Stimulated activated CD8-positive, alpha-beta memory T cell treated with anti-CD3 and anti-CD28 coated beads, Interleukin-7, amount 100 ng/mL, for 4 hours (primary cell): ENCODE measurements around the gene HSD3B2.

Experiments used
- DNase-seq, 2 donors: peaks; one replicate each; pipeline ENCODE4 v3.0.0-alpha.2; 2020; ENCODE audit warnings: low read depth in 2 of 2

Gene HSD3B2

DNA sequence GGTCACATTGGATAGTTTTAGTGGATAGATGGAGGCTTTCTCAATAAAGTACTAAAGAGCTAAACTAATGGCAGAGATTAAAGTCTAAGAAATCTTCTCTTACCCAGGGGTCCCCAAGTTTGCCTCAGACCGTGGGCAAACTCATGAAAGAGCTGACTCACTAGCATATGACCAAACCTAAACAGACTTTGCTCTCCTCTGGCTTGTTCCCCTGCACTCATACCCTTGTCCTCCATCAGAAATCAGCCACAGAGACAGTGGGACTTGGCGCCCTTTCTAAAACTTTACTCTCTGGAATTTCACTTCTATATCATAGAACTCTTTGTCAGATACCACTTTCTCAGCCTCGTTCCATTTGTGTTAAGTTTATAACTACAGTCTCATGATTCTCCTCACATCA is 17.0 kb upstream of the HSD3B2 start:
- DNase-seq: no peak

GRCh38 chr1:119404736-119405135 is 10.2 kb upstream of the HSD3B2 start:
- no peak for DNase-seq

- no peak for DNase-seq
These were observed 5.2 kb upstream of the HSD3B2 start for GRCh38 chr1:119409731-119410130.

DNA sequence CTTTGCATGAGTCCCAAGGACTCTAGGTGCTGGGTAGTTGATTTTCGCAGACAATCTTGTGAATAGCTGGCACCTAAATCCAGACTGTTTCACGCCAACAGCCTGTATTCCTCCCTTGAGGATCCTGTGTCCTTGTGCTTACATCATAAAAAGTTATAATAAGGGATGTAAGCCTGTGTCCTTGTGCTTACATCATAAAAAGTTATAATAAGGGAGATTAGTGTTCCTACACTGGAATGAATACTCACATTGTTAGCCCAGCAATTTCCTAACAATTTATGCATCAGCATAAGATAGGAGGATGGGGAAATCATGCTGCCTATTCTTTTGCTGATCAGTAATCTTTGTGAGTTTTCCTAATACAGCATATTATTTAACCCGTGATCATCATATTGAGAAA is 4.0 kb upstream of the HSD3B2 start:
- no peak for DNase-seq

DNA sequence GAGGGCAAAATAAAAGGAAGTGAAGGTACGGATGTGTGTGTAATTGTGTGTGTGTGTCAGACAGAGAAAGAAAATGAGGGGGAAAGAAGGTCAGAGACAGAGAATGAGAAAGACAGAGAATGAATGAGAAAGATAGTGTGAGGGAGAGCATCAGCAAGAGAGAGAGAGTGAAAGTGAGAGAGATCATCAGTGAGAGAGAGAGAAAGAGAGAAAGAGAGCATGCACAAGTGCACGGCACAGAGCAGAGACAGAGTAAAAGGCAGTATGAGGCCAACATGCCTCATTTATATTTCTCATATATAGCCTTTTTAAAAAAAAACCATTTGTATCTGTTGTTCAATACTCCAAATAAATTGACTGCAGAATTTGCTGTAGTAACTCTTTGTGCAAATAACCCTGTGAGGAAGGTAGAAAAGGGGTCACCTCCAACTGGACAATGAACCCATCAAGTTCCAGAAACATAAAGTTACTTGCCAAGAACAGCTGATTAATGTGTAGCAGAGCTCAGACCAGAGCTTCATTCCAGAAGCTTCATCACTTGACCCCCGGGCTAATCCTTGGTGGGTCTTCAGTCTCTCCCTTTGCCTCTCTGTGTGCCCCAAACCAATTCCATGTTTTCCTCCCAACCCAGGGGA is 1.2 kb downstream of the HSD3B2 start:
- DNase-seq: no peak

DNA sequence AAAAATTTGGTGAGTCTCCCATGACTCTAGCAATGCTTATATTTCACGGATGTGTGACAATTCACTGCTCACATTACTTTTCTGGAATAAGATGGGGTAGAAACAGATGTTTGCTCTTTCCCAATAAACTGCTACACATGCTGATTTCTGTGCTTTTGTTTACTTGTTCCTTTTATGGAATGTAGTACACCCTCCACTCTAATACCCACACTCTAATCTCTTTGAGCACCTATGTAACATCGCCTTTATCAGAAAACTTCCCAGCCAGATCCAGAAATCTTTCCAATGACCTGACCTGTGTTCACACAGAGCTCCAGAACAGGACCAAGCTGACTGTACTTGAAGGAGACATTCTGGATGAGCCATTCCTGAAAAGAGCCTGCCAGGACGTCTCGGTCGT is 4.2 kb downstream of the HSD3B2 start:
- DNase-seq: no peak

DNA sequence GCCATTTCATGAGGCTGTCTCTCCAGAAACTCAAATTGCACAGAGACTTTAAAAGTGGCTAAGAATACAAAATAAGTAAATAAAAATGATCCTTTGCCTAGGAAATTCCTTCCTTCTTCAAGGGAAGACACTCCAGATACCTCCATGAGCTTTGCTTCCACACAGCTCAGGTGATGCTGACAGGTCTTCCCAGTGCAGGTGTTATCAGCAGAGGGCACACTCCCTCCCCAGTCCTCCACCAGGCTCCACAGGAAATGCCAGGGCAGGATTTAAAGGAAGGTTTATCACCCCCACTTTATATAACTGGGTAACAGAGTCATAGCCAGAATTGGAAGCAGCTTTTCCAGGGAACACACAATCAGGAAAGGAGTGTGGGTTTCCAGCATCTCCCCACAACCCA is 5.7 kb downstream of the HSD3B2 start:
- DNase-seq: no peak

GRCh38 chr1:119422631-119423030 is 7.7 kb downstream of the HSD3B2 start:
- no peak for DNase-seq

DNA sequence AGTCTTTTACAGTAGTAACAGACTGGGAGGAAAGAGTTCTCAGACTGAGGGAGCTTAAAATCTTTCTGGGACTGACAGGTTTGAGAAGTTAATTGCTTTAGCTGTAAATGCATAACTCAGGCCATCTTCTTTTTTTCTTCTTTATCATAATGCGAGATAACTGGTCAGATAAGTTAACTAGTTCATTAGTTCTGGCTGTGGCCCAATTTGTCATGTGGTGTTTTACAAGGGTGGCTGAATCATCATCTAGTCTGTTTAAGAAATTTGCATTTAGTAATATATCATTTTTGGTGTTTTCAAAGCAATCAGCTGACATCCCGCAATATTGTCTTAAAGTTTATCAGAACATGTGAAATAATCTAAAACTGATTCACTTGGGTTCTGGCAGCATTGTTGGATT is 14.0 kb downstream of the HSD3B2 start:
- DNase-seq: no peak

DNA sequence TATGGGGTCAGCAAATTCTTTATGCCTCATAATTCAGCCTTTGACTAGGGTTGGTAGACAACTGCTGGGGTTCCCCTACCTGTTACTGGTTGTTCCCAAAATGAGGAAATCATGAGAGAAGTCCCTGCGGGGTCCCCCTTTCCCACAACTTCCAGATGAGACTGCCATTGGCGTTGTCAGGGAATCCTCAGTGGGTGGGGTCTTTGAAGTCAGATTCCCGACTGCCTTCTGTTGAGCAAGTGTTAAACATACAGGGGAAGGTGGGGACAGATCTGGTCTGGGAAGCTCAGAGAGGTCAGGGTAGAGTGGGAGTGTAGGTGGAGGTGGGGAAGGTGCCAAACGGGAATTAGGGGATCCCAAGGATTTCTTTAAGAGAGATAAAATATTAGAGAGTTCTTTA is 14.7 kb downstream of the HSD3B2 start:
- DNase-seq: no peak

DNA sequence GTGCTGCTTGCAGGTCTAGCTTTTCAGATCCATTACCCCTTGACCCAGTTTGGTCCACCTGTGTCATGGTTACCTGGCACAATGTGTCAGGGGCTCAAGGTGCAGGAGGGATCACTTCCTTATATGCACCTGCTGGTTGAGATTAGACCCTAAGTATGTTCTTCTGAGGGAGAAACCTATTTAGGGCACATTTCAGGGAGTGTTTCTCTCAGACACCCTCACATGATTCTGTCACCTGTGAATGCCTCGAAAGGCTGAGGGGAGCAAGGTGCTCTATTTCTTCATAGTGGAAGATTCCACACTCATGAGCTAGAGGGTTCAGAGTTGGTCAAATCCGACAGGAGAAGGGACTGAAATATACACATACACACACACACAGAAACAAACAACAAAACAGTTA is 15.5 kb downstream of the HSD3B2 start:
- no peak for DNase-seq

DNA sequence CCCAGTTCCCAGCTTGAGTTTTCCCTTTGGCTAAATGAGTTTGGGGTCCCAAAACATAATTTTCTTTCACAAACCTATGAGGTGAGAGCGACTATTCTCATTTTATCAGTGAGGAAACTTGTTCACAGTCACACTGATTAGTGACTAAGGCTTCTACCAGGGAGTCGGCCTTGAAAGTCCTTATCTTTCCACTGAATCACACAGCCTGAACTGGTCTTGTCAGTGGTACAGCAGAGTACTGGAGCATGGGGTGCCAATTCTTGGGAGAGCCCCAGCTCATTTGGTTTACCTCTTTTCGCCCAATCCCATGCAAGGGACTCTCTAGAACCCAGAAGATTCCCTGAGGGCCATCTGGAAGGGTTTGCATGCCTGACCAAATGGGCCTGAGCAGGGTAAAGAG is 16.9 kb downstream of the HSD3B2 start:
- no peak for DNase-seq

DNA sequence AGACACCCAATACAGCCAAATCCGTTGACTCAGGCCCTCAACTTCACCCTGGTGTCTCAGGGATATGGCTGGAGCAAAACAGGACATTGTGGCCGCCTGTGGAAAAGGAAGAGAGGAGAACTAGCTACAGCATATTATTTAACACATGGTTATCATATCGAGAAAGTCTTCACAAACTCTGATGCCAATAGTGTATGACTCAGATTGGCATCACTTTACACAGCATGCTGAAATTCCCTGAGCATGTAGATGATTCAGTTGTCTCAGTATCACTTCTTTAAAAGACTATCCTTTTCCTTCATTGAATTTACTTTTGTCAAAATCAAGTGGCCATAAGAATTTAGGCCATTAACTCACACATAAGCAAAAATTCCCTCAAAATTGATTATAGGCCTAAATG is 20.1 kb downstream of the HSD3B2 start:
- no peak for DNase-seq

- DNase-seq: no peak
These were observed 23.8 kb downstream of the HSD3B2 start for GRCh38 chr1:119438761-119439160.

DNA sequence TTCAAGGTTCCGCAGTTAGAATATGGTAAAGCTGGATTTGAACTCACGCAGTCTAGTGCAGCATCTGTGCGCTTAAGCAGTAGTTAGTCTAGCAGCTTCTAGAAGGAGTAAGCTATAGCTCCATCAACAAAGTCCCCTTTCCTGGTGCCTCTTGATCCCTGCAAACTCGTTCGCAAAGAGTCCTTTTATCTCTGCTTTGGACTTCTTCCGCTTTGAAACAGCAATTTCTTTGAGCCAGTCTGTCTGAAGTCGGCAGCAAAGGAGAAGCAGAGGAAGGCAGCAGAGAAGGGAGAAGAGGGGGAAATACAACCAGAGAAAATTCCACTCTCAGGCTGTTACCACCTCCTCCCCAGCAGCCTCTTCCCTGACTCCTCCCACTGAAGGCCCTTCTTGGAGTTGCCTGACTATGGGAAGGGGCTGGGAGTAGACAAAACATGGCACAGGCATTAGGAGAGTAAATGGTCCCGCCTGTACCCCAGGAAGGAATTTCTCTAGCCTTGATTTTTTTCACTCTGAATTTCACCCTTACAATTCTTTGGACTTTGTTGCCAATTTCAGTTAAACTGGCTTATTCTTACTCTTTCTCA is 25.9 kb downstream of the HSD3B2 start:
- DNase-seq: no peak

- DNase-seq: no peak
These were observed 27.8 kb downstream of the HSD3B2 start for GRCh38 chr1:119442756-119443155.

GRCh38 chr1:119446321-119446720 is 31.4 kb downstream of the HSD3B2 start:
- no peak for DNase-seq

GRCh38 chr1:119447344-119448126 is 32.6 kb downstream of the HSD3B2 start:
- DNase-seq: no peak

- no peak for DNase-seq
These were observed 33.2 kb downstream of the HSD3B2 start for GRCh38 chr1:119448127-119448511.

DNA sequence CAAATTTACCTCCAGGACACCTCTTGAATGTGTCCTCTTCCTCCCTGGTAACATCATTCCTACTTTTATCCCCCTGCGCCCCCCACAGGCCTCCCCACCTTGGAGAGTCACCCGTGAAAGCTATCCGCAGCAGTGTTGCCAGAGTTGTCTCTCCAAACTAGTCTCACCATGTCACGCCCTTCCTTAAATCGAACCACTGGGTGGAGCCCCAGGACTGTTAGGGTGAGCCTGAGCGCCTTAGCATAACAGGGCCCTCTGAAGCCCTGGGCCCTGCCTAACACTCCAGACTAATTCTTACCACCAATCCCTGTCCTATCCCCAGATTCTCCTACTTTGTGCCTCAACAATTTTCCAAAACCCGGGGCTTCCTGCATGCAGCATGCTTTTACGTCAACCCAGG is 35.0 kb downstream of the HSD3B2 start:
- DNase-seq: no peak

- no peak for DNase-seq
These were observed 36.2 kb downstream of the HSD3B2 start for GRCh38 chr1:119451158-119451557.

DNA sequence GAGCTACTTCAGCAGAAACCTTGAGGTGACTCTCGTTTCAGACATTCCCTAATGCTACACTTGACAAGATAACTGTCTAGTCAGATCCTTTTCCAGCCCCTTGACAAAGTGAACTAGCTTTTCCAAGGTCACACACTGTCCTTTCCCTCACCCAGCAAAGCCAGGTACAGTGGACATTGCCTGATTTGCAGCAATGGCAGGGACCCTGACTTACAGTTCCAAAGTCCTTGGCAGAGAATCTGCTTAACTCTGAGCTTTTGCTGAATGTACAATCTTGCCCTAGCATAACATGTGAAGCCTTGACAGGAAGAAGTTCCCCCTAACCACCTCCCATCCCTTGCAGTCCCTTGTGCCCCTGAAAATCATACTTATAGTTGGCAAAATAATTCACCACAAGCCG is 37.1 kb downstream of the HSD3B2 start:
- DNase-seq: no peak

GRCh38 chr1:119453021-119453420 is 38.1 kb downstream of the HSD3B2 start:
- DNase-seq: no peak
